Measurements from ENCODE around the gene DPF3.

The DPF3 gene

DNA sequence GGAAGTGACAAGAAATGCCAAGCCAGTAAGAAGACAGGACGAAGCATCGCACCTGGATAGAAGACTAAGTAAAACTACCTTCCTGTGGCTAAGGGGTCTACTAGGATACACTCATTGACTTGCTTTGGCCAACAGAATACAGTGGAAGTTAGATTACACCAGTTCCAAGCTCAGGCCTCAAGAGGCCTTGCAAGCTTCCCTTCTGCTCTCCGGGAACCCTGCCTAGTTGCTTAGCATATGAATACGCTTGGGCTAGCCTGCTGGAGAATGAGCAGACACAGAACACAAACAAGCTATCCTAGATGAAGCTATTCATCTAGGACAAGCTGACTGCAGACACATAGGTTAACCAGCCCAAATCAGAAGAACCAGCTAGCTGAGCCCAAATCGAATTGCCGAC is 97.0 kb downstream of the DPF3 start:
- no peak overlapping the region for H3K4me3 ChIP-seq (ENCODE audit: low read depth, low read length)

GRCh38 chr14:72793156-72793939 is 100.6 kb downstream of the DPF3 start:
- no peak overlapping the region for H3K9ac ChIP-seq (ENCODE audit: low read length)
- H3K36me3 ChIP-seq (ENCODE audit: control insufficient read depth, insufficient read depth, low read length), result no peaks in the 10 kb centered on the region
- no peaks in the 10 kb centered on the region for H3K27me3 ChIP-seq (ENCODE audit: control insufficient read depth, insufficient read depth, low read length)
- no peak overlapping the region for H3K4me3 ChIP-seq (ENCODE audit: low read depth, low read length)
- no peak overlapping the region for H3K27ac ChIP-seq (ENCODE audit: low read depth, low read length)
- peaks cover 29% of the 10 kb centered on the region for H3K4me1 ChIP-seq (ENCODE audit: control insufficient read depth, insufficient read depth, low read length)
- H3K9me3 ChIP-seq (ENCODE audit: control insufficient read depth, insufficient read depth, low read depth, low read length), result no peaks in the 10 kb centered on the region

More for the DNA sequence above, 97.0 kb downstream of the DPF3 start:
- Histone ChIP-seq H3K27me3 (ENCODE audit: control insufficient read depth, insufficient read depth, low read length) (peaks cover 4% of the 10 kb centered on the region), H3K4me1 (ENCODE audit: control insufficient read depth, insufficient read depth, low read length) (peaks cover 19% of the 10 kb centered on the region), H3K9me3 (ENCODE audit: control insufficient read depth, insufficient read depth, low read depth, low read length) (no peaks in the 10 kb centered on the region; the same call in 1 of the 2 replicates), H3K36me3 (ENCODE audit: control insufficient read depth, insufficient read depth, low read length) (no peaks in the 10 kb centered on the region), H3K9ac (ENCODE audit: low read length) (no peak overlapping the region), H3K27ac (ENCODE audit: low read depth, low read length) (no peak overlapping the region)

DNA sequence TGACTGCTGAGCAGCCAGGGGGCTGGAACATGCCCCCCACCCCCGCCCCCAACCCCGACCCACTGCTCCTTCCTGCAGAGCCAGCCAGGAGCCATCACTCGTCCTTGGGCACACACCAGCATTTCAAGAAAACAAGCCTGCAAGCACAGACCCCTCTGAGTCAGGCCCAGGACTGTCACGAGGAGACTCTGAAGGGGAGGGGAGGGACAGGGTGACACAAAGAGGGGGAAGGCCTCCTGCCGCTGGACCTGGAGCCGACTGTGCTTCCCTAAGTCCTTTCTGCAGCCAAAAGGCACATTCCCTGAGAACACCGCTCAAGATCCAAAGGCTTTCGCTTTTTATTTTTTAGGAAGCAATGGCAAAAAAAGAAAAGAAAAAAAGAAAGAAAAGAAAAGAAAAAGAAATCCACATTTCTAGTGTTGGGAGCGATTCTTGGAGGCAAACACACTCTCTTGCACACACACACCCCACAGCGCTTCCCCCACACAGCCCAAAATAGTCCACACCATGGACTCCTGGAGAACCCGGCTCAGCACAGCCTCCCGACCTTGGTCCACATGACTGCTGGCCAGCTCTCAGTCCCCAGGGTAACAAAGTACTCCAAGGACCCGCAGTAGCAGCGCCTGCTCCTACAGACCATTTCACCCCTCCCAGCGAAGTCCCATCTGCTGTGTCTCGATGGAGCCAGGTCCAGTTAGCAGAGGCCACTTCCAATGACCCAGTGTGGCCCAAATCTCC is 101.7 kb downstream of the DPF3 start:
- Histone ChIP-seq H3K4me1 (ENCODE audit: control insufficient read depth, insufficient read depth, low read length) (peaks cover 27% of the 10 kb centered on the region), H3K27ac (ENCODE audit: low read depth, low read length) (no peak overlapping the region), H3K36me3 (ENCODE audit: control insufficient read depth, insufficient read depth, low read length) (no peaks in the 10 kb centered on the region), H3K9ac (ENCODE audit: low read length) (no peak overlapping the region), H3K9me3 (ENCODE audit: control insufficient read depth, insufficient read depth, low read depth, low read length) (no peaks in the 10 kb centered on the region), H3K27me3 (ENCODE audit: control insufficient read depth, insufficient read depth, low read length) (no peaks in the 10 kb centered on the region), H3K4me3 (ENCODE audit: low read depth, low read length) (no peak overlapping the region)

DNA sequence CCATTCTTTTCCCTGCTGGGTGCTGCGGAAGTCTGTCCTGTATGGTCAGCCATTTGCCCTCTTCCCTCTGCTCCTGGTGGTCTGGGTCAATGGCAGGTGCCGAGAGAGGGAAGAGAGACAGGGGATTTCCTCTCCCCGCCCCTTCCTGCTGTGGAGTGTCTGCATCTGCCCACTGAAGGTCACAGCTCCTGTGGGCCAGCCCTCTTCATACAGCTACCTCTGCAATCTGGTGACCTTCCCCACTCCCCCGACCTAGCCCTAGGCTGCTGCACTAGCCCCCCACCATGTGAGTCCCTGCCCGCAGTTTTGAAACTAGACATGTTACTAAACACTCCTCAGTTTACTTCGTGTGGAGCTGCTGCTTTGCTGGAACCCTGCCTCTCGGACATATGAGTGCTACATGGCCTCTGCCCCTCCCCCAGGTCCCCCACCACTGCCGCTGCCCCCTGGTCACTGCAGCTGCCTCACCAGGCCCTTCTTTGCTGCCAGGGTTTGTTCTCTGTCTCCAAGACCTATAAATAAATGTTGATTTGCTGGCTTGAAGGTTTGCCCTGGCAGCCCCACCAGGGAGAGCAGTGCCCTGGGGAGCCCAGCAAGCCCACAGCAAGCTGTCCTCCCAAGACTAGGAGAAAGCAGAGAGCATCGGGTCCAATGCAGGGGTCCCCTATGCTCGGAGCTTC is 102.9 kb downstream of the DPF3 start:
- H3K27me3 ChIP-seq (ENCODE audit: control insufficient read depth, insufficient read depth, low read length), result no peaks in the 10 kb centered on the region
- peaks cover 20% of the 10 kb centered on the region for H3K4me1 ChIP-seq (ENCODE audit: control insufficient read depth, insufficient read depth, low read length)
- H3K9ac ChIP-seq (ENCODE audit: low read length), result no peak overlapping the region
- H3K4me3 ChIP-seq (ENCODE audit: low read depth, low read length), result no peak overlapping the region
- no peak overlapping the region for H3K27ac ChIP-seq (ENCODE audit: low read depth, low read length)
- no peaks in the 10 kb centered on the region for H3K9me3 ChIP-seq (ENCODE audit: control insufficient read depth, insufficient read depth, low read depth, low read length)
- no peaks in the 10 kb centered on the region for H3K36me3 ChIP-seq (ENCODE audit: control insufficient read depth, insufficient read depth, low read length)

DNA sequence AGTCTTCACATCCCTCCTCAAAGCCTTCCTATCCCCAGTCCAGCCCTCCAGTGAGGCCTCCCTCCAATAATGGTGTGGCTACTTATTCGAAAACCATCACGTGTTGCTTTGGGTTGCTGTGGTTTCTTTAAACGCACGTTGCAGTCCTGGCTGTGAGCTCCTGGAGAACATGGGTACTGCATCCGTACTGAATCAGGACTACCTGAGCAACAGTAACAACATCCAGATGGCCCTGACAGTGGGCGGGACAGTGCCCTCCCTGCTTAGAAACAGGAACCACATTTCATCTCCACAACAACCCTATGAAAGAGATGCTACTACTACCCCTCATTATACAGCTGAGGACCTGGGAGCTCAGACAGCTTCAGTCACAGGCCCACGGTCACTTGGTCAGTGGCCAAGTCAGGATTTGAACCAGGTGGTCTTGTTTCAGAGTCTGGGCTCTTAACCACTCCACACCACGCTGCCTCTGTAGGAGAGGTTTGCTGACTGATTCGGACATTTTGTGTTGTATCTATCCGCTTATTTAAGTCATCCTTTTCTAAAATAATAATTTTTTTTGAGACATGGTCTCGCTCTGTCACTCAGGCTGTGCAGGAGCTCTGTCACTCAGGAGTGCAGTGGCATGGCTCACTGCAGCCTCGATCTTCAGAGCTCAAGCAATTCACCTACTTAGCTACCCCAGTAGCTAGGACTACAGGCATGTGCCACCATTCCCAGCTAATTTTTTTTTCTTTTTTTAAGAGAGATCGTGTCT is 104.8 kb downstream of the DPF3 start:
- H3K27me3 ChIP-seq (ENCODE audit: control insufficient read depth, insufficient read depth, low read length), result no peaks in the 10 kb centered on the region
- no peak overlapping the region for H3K9ac ChIP-seq (ENCODE audit: low read length)
- peaks cover 20% of the 10 kb centered on the region for H3K4me1 ChIP-seq (ENCODE audit: control insufficient read depth, insufficient read depth, low read length)
- H3K36me3 ChIP-seq (ENCODE audit: control insufficient read depth, insufficient read depth, low read length), result no peaks in the 10 kb centered on the region
- no peaks in the 10 kb centered on the region for H3K9me3 ChIP-seq (ENCODE audit: control insufficient read depth, insufficient read depth, low read depth, low read length)
- no peak overlapping the region for H3K4me3 ChIP-seq (ENCODE audit: low read depth, low read length)
- no peak overlapping the region for H3K27ac ChIP-seq (ENCODE audit: low read depth, low read length)

DNA sequence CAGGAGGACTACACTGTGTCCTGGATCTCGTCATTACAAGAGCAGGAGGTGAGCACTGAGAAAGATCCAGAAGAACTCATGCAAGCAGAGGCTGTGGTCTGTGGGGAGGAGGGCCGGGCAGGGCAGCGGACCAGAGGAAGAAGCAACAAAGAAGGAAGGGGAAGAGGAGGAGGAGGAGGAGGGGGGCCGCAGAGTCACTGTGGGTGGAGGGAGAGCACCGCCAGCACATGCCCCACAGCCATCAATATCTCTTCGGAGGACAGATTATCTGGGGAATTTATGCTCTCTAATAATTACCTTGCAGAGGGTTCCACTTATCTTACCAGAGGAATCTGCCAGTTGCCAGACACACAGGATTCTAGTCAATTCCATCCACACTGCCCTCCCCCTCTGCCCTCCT is 105.6 kb downstream of the DPF3 start:
- Histone ChIP-seq H3K9me3 (ENCODE audit: control insufficient read depth, insufficient read depth, low read depth, low read length) (no peaks in the 10 kb centered on the region), H3K36me3 (ENCODE audit: control insufficient read depth, insufficient read depth, low read length) (no peaks in the 10 kb centered on the region), H3K27me3 (ENCODE audit: control insufficient read depth, insufficient read depth, low read length) (no peaks in the 10 kb centered on the region), H3K4me1 (ENCODE audit: control insufficient read depth, insufficient read depth, low read length) (peaks cover 20% of the 10 kb centered on the region), H3K9ac (ENCODE audit: low read length) (no peak overlapping the region), H3K27ac (ENCODE audit: low read depth, low read length) (no peak overlapping the region), H3K4me3 (ENCODE audit: low read depth, low read length) (no peak overlapping the region)

GRCh38 chr14:72787841-72788240 is 106.1 kb downstream of the DPF3 start:
- Histone ChIP-seq H3K4me1 (ENCODE audit: control insufficient read depth, insufficient read depth, low read length) (peaks cover 20% of the 10 kb centered on the region), H3K4me3 (ENCODE audit: low read depth, low read length) (no peak overlapping the region)

DNA sequence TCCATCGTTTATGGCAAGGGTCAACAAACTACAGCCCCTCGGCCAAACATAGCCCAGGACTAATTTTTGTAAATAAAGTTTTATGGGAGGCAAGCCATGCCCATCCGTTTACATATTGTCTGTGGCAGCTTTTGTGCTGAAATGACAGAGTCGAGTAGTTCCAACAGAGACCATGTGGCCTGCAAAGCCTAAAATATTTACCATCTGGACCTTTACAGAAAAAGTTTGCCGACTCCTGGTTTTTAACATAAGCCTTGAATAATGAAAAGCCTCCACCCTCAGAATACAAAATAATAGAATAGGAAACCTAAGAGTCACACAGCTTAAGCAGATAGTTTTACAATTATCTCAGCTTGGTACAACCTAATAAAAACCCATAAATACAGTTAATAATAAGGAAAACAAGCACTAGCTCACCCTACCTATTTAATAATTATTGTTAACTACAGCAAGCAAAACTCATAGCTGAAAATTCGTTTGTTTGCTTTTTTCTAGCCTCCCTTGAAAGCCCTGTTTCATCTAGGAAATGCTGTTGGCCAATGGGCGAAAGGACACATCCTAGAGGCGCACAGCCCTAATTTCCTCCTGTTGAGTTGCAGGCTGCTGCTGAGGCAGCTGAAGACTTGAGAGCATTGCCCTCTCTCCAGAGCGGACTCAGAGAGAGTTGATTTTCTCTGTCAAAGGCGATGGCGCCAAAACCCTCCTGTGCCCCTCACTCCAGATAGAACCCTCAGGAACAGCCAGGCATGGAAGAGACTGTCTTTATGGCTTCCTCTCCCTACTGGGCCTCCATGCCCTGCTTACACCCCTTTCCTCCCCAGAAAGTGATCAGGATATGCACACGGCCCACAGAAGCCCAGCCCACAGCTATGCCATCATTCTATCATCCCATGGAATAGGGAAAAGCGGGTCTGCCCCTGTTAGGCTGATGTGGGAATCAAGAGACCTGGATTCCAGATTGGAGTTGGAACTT is 107.2 kb downstream of the DPF3 start:
- H3K27me3 ChIP-seq (ENCODE audit: control insufficient read depth, insufficient read depth, low read length), result no peaks in the 10 kb centered on the region
- peaks cover 11% of the 10 kb centered on the region; the same call in 1 of the 2 replicates for H3K4me1 ChIP-seq (ENCODE audit: control insufficient read depth, insufficient read depth, low read length)
- H3K36me3 ChIP-seq (ENCODE audit: control insufficient read depth, insufficient read depth, low read length), result no peaks in the 10 kb centered on the region
- H3K27ac ChIP-seq (ENCODE audit: low read depth, low read length), result no peak overlapping the region
- no peaks in the 10 kb centered on the region for H3K9me3 ChIP-seq (ENCODE audit: control insufficient read depth, insufficient read depth, low read depth, low read length)
- H3K9ac ChIP-seq (ENCODE audit: low read length), result no peak overlapping the region
- no peak overlapping the region for H3K4me3 ChIP-seq (ENCODE audit: low read depth, low read length)

More at GRCh38 chr14:72787841-72788240, 106.1 kb downstream of the DPF3 start:
- H3K27me3 ChIP-seq (ENCODE audit: control insufficient read depth, insufficient read depth, low read length), result no peaks in the 10 kb centered on the region
- H3K9me3 ChIP-seq (ENCODE audit: control insufficient read depth, insufficient read depth, low read depth, low read length), result no peaks in the 10 kb centered on the region
- H3K36me3 ChIP-seq (ENCODE audit: control insufficient read depth, insufficient read depth, low read length), result no peaks in the 10 kb centered on the region
- H3K9ac ChIP-seq (ENCODE audit: low read length), result no peak overlapping the region
- H3K27ac ChIP-seq (ENCODE audit: low read depth, low read length), result no peak overlapping the region

- Histone ChIP-seq H3K27me3 (ENCODE audit: control insufficient read depth, insufficient read depth, low read length) (no peaks in the 10 kb centered on the region), H3K27ac (ENCODE audit: low read depth, low read length) (no peak overlapping the region), H3K4me1 (ENCODE audit: control insufficient read depth, insufficient read depth, low read length) (peaks cover 3% of the 10 kb centered on the region; the same call in 1 of the 2 replicates)
These were observed 110.2 kb downstream of the DPF3 start for GRCh38 chr14:72783741-72784140.

DNA sequence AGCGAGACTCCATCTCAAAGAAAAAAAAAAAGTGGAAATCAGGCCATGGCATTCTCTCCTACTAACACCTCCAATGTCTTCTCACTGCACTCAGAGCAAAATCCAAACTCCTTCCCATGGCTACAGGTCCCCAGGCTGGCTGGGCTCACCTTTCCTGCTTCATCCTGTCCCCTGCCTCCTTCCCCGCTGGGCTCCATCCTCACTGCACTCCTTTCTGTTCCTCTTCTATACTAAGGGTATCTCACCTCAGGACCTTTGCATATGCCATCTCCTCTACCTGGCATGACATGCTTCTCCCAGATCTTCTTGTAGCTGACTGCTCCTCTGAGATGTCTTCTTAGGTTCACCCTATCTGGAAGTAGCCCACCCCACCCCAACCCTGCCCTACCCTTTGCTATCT is 111.1 kb downstream of the DPF3 start:
- Histone ChIP-seq H3K27me3 (ENCODE audit: control insufficient read depth, insufficient read depth, low read length) (no peaks in the 10 kb centered on the region), H3K4me3 (ENCODE audit: low read depth, low read length) (no peak overlapping the region), H3K27ac (ENCODE audit: low read depth, low read length) (no peak overlapping the region), H3K4me1 (ENCODE audit: control insufficient read depth, insufficient read depth, low read length) (no peaks in the 10 kb centered on the region), H3K36me3 (ENCODE audit: control insufficient read depth, insufficient read depth, low read length) (no peaks in the 10 kb centered on the region), H3K9me3 (ENCODE audit: control insufficient read depth, insufficient read depth, low read depth, low read length) (peaks cover 4% of the 10 kb centered on the region), H3K9ac (ENCODE audit: low read length) (no peak overlapping the region)

More at GRCh38 chr14:72783741-72784140, 110.2 kb downstream of the DPF3 start:
- no peaks in the 10 kb centered on the region for H3K36me3 ChIP-seq (ENCODE audit: control insufficient read depth, insufficient read depth, low read length)
- no peak overlapping the region for H3K4me3 ChIP-seq (ENCODE audit: low read depth, low read length)
- H3K9ac ChIP-seq (ENCODE audit: low read length), result no peak overlapping the region
- no peaks in the 10 kb centered on the region for H3K9me3 ChIP-seq (ENCODE audit: control insufficient read depth, insufficient read depth, low read depth, low read length)
